Measurements from ENCODE around the gene SRRM4.

- TF ChIP-seq CTCF (IDR thresholded peaks at IDR 0.05 in 4 of 5, conservative IDR thresholded peaks at IDR 0.05 in 1 of 5) (no peak), POLR2A (IDR thresholded peaks at IDR 0.05) (no peak)
Observed at GRCh38 chr12:119102714-119103113, 121.4 kb downstream of the SRRM4 start.
